ENCODE measurements around the gene ARMC9. TPM values are rescaled to one million over a fixed set of nuclear protein-coding genes. Genes with fewer than 3 reads are reported as not detected.

ARMC9 gene
- total and polyA plus RNA-seq, 2 of the 13 experiments (the other 11 are each of a cell fraction or from before 2014, with no cell fraction given): 9.1 to 12.8 TPM

GRCh38 chr2:231172025-231172424 is 26.4 kb upstream of the ARMC9 start:
- in situ Hi-C loops (cut with HindIII; ENCODE audit: extremely low pct_ligation_motif_present, low pct_unique_long_range_greater_than_20kb): no loop called here
- ChIA-PET CTCF (ENCODE audit: low intra/inter-chr PET ratio, low total read pairs) (no interaction called here), POLR2A (no interaction called here)
- Histone ChIP-seq H3K4me3 (replicated peaks in 1 of 3; ENCODE audit: insufficient read depth in 1 of 3, low read depth in 2 of 3, low read length in 3 of 3) (no peak overlapping the region), H3K9me3 (ENCODE audit: low read length) (no peaks in the 10 kb centered on the region), H3K79me2 (ENCODE audit: insufficient read depth, low read length) (no peaks in the 10 kb centered on the region), H2AFZ (ENCODE audit: low read length) (no peak overlapping the region), H3K36me3 (replicated peaks in 1 of 2; ENCODE audit: control insufficient read depth in 1 of 2, insufficient read depth in 2 of 2, low read length in 2 of 2) (peaks cover 15 to 71% of the 10 kb centered on the region in 2 experiments), H3K4me1 (ENCODE audit: insufficient read depth, low read length) (no peaks in the 10 kb centered on the region), H3K27ac (ENCODE audit: extremely low read length, insufficient read depth, low read length) (no peak overlapping the region), H3K9ac (ENCODE audit: insufficient read depth, low read depth, low read length) (no peak overlapping the region), H4K20me1 (ENCODE audit: insufficient read depth, low read length) (no peaks in the 10 kb centered on the region), H3K27me3 (ENCODE audit: control insufficient read depth in 1 of 2, insufficient read depth in 2 of 2, low read length in 2 of 2) (no peaks in the 10 kb centered on the region), H3K4me2 (ENCODE audit: low read depth, low read length) (no peak overlapping the region)
- FAIRE-seq: no peak
- intact Hi-C loops (cut with micrococcal nuclease; ENCODE audit: unreplicated experiment): no loop called here
- no TSS peak for BruUV-seq (replicated peaks)
- no peak for ATAC-seq
- 85% methylated on average over 3 of the region's 3 CpGs for WGBS (ENCODE audit: low lambda C conversion rate)
- TF ChIP-seq SRF (IDR thresholded peaks at IDR 0.05; ENCODE audit: low read depth, low read length): no peak
- TF ChIP-seq CTCF (CRISPR knock-in tag; IDR thresholded peaks at IDR 0.05): no peak
- TF ChIP-seq KDM1A (CRISPR knock-in tag; IDR thresholded peaks at IDR 0.05): no peak
- no peak for TF ChIP-seq MBD4 (IDR thresholded peaks at IDR 0.05; ENCODE audit: borderline replicate concordance, low read length)
- no peak for TF ChIP-seq KLF12 (CRISPR knock-in tag; IDR thresholded peaks at IDR 0.05; ENCODE audit: borderline replicate concordance)
- no peak for TF ChIP-seq ZNF34 (CRISPR knock-in tag; IDR thresholded peaks at IDR 0.05; ENCODE audit: borderline replicate concordance)
- no peak for DNase-seq (ENCODE audit: low spot score)

GRCh38 chr2:231174211-231174651 is 24.2 kb upstream of the ARMC9 start:
- Histone ChIP-seq H3K9ac (ENCODE audit: insufficient read depth, low read depth, low read length) (no peak overlapping the region), H3K4me1 (ENCODE audit: insufficient read depth, low read length) (no peaks in the 10 kb centered on the region), H3K4me2 (ENCODE audit: low read depth, low read length) (no peak overlapping the region), H3K79me2 (ENCODE audit: insufficient read depth, low read length) (no peaks in the 10 kb centered on the region), H3K27ac (ENCODE audit: extremely low read length, insufficient read depth, low read length) (no peak overlapping the region), H4K20me1 (ENCODE audit: insufficient read depth, low read length) (no peaks in the 10 kb centered on the region), H2AFZ (ENCODE audit: low read length) (no peak overlapping the region), H3K4me3 (replicated peaks in 1 of 3; ENCODE audit: insufficient read depth in 1 of 3, low read depth in 2 of 3, low read length in 3 of 3) (no peak overlapping the region), H3K27me3 (ENCODE audit: control insufficient read depth in 1 of 2, insufficient read depth in 2 of 2, low read length in 2 of 2) (no peaks in the 10 kb centered on the region), H3K36me3 (replicated peaks in 1 of 2; ENCODE audit: control insufficient read depth in 1 of 2, insufficient read depth in 2 of 2, low read length in 2 of 2) (peaks cover 10 to 50% of the 10 kb centered on the region in 2 experiments), H3K9me3 (ENCODE audit: low read length) (no peaks in the 10 kb centered on the region)
- ATAC-seq (no peak), DNase-seq (ENCODE audit: low spot score) (no peak), FAIRE-seq (no peak)
- CTCF ChIA-PET (ENCODE audit: low intra/inter-chr PET ratio, low total read pairs): no interaction called here
- intact Hi-C loops (cut with micrococcal nuclease; ENCODE audit: unreplicated experiment) (no loop called here), in situ Hi-C loops (cut with HindIII; ENCODE audit: extremely low pct_ligation_motif_present, low pct_unique_long_range_greater_than_20kb) (no loop called here)
- TF ChIP-seq LCORL (IDR thresholded peaks at IDR 0.05): 0 out of 2 replicates have a peak, but pooled peaks have one; percentile 50
- no peak for TF ChIP-seq LCORL (CRISPR knock-in tag; IDR thresholded peaks at IDR 0.05)
- TF ChIP-seq ZSCAN21 (CRISPR knock-in tag; IDR thresholded peaks at IDR 0.05; ENCODE audit: borderline replicate concordance): no peak
- TF ChIP-seq E2F1 (CRISPR knock-in tag; IDR thresholded peaks at IDR 0.05): no peak
- TF ChIP-seq ZNF891 (CRISPR knock-in tag; IDR thresholded peaks at IDR 0.05): no peak
- TF ChIP-seq NAIF1 (CRISPR knock-in tag; IDR thresholded peaks at IDR 0.05; ENCODE audit: borderline replicate concordance): no peak
- TF ChIP-seq NR3C1 (CRISPR knock-in tag; IDR thresholded peaks at IDR 0.05): no peak
- WGBS (ENCODE audit: low lambda C conversion rate): 96% methylated on average over 2 of the region's 2 CpGs
- POLR2A ChIA-PET: no interaction called here
- BruUV-seq (replicated peaks): TSS peak; percentile 8

Measured in HepG2 (cell line).